ENCODE measurements around the gene CES2.
A peak's percentile ranks its signal among the peaks of the same experiment; 100 is the strongest.
"Not testable (repeated sequence)": the region's sequence is repeated elsewhere in the genome, so short reads cannot be mapped to it uniquely, and the experiment has no call there.

The CES2 gene

GRCh38 chr16:66934138-66934838 is 1.0 kb upstream of the CES2 start, which contains the start of gene CIAO2B:
CIAO2B (minus strand) TSS chr16:66934402; CDS start chr16:66934364, 38 bp downstream.
- DNase-seq = peak in 57 of 58 donors; percentile 40 to 90 (median 81)

- peak in 3 of 58 donors; percentile 18 to 31 (median 21) for DNase-seq
Observed at GRCh38 chr16:66934839-66935313, 440 bp upstream of the CES2 start.

GRCh38 chr16:66936462-66936861 is 1.1 kb downstream of the CES2 start:
- no peak for DNase-seq

DNA sequence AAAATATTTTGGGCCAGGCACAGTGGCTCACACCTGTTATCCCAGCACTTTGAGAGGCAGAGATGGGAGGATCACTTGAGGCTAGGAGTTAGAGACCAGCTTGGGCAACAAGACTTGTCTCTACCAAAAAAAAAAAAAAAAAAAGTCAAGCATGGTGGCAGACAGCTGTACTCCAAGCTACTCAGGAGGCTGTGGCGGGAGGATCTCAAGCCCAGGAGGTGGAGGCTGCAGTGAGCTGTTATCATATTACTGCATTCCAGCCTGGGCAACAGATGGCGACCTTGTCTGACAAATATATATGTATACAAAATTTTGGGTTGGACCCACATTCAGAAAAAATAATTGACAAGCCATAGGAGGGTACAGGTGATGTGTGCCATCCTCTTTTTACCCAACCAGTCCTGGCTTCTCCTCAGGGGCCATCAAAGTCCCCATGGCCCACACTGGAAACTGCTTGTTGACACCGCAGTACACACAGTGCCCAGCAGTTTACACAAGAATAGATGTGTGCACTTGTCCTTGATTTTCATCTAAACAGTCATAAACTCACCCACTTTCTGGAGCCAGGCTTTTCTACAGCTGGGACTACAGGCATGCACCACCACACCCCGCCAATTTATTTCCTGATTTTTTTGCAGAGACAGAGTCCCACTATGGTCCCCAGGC is 1.7 kb downstream of the CES2 start:
- no peak for DNase-seq

- DNase-seq = no peak
Observed at GRCh38 chr16:66937725-66938337, 2.5 kb downstream of the CES2 start.

- no peak for DNase-seq
Observed at GRCh38 chr16:66939366-66939765, 4.0 kb downstream of the CES2 start.

DNA sequence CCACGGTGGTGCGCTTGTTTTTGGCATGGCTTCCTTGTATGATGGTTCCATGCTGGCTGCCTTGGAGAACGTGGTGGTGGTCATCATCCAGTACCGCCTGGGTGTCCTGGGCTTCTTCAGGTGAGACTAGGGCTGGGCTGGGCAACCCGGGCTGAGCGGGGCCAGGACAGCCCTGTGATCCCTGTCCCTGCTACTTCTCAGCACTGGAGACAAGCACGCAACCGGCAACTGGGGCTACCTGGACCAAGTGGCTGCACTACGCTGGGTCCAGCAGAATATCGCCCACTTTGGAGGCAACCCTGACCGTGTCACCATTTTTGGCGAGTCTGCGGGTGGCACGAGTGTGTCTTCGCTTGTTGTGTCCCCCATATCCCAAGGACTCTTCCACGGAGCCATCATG is 4.9 kb downstream of the CES2 start:
- no peak for DNase-seq

- DNase-seq = no peak
Observed at GRCh38 chr16:66942981-66943380, 7.7 kb downstream of the CES2 start.

DNA sequence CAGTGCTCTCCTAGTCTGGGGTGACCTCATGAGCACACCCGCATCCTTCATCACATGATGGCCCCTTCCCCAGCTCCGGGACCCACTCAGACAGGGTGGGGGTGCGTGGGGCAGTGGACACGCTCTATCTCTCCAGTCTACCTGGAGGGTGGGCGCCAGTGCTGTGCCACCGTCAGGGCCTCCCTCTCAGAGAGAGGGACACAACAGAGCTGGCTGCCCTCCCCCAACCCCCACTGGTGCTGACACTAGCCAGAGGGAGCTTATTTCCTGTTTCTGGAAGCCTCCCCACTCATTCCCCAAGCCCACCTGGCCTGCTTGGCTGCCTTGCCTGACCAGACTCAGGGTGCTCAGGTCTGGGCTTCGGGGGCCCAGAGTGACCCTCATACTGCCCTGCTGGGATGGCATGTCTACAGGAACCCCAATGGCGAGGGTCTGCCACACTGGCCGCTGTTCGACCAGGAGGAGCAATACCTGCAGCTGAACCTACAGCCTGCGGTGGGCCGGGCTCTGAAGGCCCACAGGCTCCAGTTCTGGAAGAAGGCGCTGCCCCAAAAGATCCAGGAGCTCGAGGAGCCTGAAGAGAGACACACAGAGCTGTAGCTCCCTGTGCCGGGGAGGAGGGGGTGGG is 8.2 kb downstream of the CES2 start:
- DNase-seq = no peak

DNA sequence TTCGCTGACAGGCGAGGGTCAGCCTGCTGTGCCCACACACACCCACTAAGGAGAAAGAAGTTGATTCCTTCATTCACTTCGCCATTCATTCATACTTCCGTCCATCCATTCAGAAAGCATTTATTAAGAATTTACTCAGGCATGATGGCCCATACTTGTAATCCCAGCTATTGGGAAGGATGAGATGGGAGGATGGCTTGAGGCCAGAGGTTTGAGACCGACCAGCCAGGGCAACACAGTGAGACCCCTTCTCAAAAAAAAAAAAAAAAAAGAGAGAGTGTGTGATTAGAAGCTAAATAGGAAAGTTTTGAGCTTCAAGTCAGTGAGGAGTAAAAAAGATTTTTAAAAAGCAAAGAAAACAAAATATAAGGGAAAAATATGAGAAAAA is 8.7 kb downstream of the CES2 start:
- DNase-seq = no peak

- DNase-seq = not testable (repeated sequence)
Observed at GRCh38 chr16:66944971-66945370, 9.7 kb downstream of the CES2 start.

DNA sequence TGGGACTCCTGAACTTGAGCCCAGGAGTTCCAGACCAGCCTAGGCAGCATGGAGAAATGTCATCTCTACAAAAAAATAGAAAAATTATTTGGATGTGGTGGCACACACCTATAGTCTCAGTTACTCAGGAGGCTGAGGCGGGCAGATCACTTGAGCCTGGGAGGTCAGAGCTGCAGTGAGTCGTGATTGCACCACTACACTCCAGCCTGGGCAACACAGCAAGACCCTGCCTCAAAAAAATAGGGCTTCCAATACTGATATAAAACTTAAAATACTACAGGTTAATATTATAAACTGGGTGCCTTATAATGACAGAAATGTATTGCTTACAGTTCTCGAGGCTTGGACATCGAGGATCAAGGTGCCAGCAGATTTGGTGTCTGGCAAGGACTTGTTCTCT is 10.6 kb downstream of the CES2 start:
- DNase-seq = no peak

- DNase-seq = no peak
Observed at GRCh38 chr16:66946541-66946940, 11.2 kb downstream of the CES2 start.

GRCh38 chr16:66946974-66947301 is 11.6 kb downstream of the CES2 start:
- no peak for DNase-seq

DNA sequence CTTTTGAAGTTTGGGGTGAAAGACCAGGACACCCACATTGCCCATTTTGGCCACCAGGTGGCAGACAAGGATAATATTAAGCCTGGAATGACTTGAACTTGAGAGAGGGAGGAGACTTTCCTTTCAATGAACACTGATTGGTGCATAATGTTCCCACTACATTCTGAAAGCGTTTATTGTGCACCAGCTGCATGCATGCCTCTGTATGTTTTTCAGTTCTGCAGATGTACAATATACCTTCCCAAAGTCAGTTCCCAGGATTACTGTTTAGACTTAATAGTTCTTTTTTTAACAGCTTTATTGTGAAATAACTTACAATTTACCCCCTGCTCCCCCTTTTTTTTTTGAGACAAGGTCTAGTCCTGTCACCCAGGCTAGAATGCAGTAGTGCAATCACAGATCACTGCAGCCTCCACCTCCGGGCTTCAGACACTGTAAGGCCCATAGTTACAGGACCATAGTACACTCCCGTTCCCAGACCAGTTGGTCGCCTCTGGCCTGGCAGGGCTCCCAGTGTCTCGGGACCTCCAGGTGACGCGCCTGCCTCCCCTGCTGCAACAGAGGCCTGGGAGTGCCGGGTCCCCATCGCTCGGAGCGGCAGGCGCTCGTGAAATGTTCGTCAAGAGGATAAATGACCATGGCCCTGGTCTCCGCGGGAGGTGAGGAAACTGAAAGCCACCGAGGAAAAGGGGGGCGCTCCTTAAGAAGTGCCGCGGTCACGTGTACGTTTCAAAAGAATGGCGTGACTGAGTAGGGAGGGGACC is 12.2 kb downstream of the CES2 start:
- DNase-seq = peak in 53 of 58 donors; percentile 9 to 87 (median 57)

DNA sequence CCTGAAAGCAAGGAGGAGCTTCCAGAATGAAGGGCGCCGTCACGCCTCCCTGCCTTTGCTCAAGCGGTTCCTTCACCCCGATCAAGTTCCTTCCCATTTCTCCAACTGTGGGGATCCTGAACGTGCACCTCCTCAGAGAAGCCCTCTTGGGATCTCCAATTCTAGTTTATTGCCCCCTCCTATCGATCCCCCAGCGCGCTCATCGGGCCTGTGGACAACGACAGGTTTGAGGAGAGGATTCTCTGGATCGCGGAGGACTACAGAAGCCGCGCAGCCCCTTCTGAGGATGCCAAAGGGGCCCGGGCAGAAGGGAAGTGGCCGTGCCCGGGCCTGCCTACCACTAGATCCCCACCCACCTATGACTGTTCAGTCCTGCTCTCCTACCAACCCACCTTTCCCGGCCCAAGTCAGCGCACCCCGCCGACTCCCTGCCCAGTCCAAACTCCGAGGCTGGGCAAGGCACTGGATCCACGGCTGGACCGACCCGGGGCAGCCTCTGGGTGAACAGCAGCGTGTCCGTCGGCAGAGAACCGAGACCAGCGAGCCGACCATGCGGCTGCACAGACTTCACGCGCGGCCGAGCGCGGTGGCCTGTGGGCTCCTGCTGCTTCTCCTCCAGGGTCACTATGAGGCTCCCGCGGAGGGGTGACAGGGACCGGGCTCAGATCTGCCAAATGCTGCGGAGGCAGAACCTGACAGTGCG is 13.0 kb downstream of the CES2 start:
- peak in 3 of 58 donors; percentile 23 to 43 (median 36) for DNase-seq

DNA sequence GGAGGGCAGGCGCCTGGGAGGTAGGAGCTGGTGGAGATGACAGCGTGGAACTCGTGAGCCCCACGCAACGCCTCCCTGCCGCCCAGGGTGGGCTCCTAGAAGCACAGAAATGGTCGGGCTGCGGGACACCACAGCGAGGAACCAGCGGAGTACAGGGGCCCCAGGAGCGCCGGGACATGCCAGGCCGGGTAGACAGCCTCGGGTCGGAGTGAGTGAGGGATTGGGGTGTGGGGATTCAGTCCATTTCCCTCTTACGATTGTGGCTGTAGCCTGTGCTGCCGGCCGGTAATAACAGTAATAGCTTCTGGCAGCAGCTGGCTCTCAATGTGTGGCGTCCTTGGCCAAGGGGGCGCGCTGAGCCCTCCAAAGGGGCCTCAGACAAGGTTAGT is 13.5 kb downstream of the CES2 start:
- no peak for DNase-seq

GRCh38 chr16:66949472-66949871 is 14.2 kb downstream of the CES2 start:
- DNase-seq = no peak

DNA sequence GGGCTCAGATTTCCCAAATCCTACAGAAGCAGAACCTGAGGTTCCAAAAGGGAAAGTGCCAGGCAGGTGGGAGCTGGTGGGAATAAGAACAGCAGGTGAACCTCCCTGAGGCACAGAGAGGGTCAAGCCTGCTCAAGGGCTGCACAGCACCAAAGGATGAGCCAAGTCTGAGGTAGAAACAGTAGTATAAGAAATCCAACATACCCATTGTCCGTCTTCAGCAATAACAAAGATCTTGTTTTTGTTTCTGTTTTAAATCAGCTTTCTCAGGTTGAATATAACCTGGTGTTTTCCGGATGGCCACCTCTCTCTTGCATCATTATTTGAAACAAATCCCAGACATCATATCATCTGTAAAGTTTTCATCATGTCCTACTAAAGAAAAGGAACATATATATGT is 15.1 kb downstream of the CES2 start:
- DNase-seq = no peak

GRCh38 chr16:66950971-66951790 is 15.9 kb downstream of the CES2 start:
- DNase-seq = no peak
